Stimulated activated CD4-positive, alpha-beta T cell treated with anti-CD3 and anti-CD28 coated beads, Interleukin-1b, Interleukin-23, amount 100 ng/mL, for 48 hours (primary cell): ENCODE measurements around the gene TMED7.

Experiments
- DNase-seq: peaks from one replicate; pipeline ENCODE4 v3.0.0-alpha.2; 2020

TMED7 gene

GRCh38 chr5:115626445-115626823 lies 598 bp upstream of the TMED7 start:
- DNase-seq = no peak

- DNase-seq = no peak
Observed at GRCh38 chr5:115624994-115625393, 842 bp downstream of the TMED7 start.

- no peak for DNase-seq
Observed at GRCh38 chr5:115623658-115624057, 2.2 kb downstream of the TMED7 start.

- DNase-seq = no peak
Observed at GRCh38 chr5:115621365-115621900, 4.4 kb downstream of the TMED7 start.

- DNase-seq = no peak
Observed at GRCh38 chr5:115616892-115617291, 8.9 kb downstream of the TMED7 start.

GRCh38 chr5:115616472-115616871 lies 9.4 kb downstream of the TMED7 start:
- DNase-seq = no peak

GRCh38 chr5:115611873-115612272 lies 14.0 kb downstream of the TMED7 start:
- DNase-seq = no peak

GRCh38 chr5:115607935-115608334 lies 17.9 kb downstream of the TMED7 start:
- DNase-seq = no peak

- DNase-seq = no peak
Observed at GRCh38 chr5:115605436-115605835, 20.4 kb downstream of the TMED7 start.

GRCh38 chr5:115602591-115603125 lies 23.2 kb downstream of the TMED7 start:
- DNase-seq = no peak

- DNase-seq = peak; percentile 62
Observed at GRCh38 chr5:115601701-115602590, 23.9 kb downstream of the TMED7 start, which contains the start of gene TICAM2. Gene TICAM2, minus strand, starts transcription at chr5:115602479. Its CDS starts 21,223 bp downstream, at chr5:115581256.

GRCh38 chr5:115600766-115601165 lies 25.1 kb downstream of the TMED7 start:
- no peak for DNase-seq

GRCh38 chr5:115599924-115600323 lies 25.9 kb downstream of the TMED7 start:
- DNase-seq = no peak

- no peak for DNase-seq
Observed at GRCh38 chr5:115599502-115599901, 26.3 kb downstream of the TMED7 start.

GRCh38 chr5:115594128-115595047 lies 31.4 kb downstream of the TMED7 start:
- no peak for DNase-seq

GRCh38 chr5:115589043-115589442 lies 36.8 kb downstream of the TMED7 start:
- no peak for DNase-seq

- DNase-seq = no peak
Observed at GRCh38 chr5:115588640-115589039, 37.2 kb downstream of the TMED7 start.

- no peak for DNase-seq
Observed at GRCh38 chr5:115586525-115587146, 39.2 kb downstream of the TMED7 start.

GRCh38 chr5:115585265-115585664 lies 40.6 kb downstream of the TMED7 start:
- no peak for DNase-seq

- no peak for DNase-seq
Observed at GRCh38 chr5:115584501-115584900, 41.3 kb downstream of the TMED7 start.

- no peak for DNase-seq
Observed at GRCh38 chr5:115583474-115583873, 42.4 kb downstream of the TMED7 start.

GRCh38 chr5:115580941-115581340 lies 44.9 kb downstream of the TMED7 start:
- no peak for DNase-seq

GRCh38 chr5:115579747-115580173 lies 46.1 kb downstream of the TMED7 start:
- DNase-seq = no peak
